Calu3 (cell line): ENCODE results near the gene DNAJC1. TPM values are rescaled to one million over a fixed set of nuclear protein-coding genes. Genes with fewer than 3 reads are reported as not detected.
"Not testable (repeated sequence)": the region's sequence is repeated elsewhere in the genome, so short reads cannot be mapped to it uniquely, and the experiment has no call there.

ENCODE experiments used
- BruUV-seq: library from RNA; stranded (reverse); fragments of 400-500 nt; replicated peaks from 2 replicates; lab custom pipeline; 2021; lab: Mats Ljungman, UMichigan
- CTCF ChIA-PET: fragments of 300-600 bp; sonication (Branson Sonifier 250); formaldehyde crosslinking; loops from one replicate; lab custom pipeline; 2022; ENCODE audit warnings: antibody characterized with exemption; lab: Charles Lee
- DNase-seq: peaks from one replicate; pipeline ENCODE4 v3.0.0; 2022
- H3K27ac Mint-ChIP-seq: one replicate; pipeline ENCODE4 v1.8.0; 2022; ENCODE audit warnings: mixed read lengths; ENCODE audit not compliant: unreplicated experiment
- H3K27me3 Mint-ChIP-seq: one replicate; pipeline ENCODE4 v1.8.0; 2022; ENCODE audit warnings: mixed read lengths; ENCODE audit not compliant: unreplicated experiment
- H3K36me3 Mint-ChIP-seq: one replicate; pipeline ENCODE4 v1.8.0; 2022; ENCODE audit warnings: mild to moderate bottlenecking, moderate library complexity, mixed read lengths; ENCODE audit not compliant: insufficient read depth, unreplicated experiment
- H3K4me1 Mint-ChIP-seq: one replicate; pipeline ENCODE4 v1.8.0; 2022; ENCODE audit warnings: mild to moderate bottlenecking, low read depth, mixed read lengths; ENCODE audit not compliant: unreplicated experiment
- H3K4me3 Mint-ChIP-seq: one replicate; pipeline ENCODE4 v1.8.0; 2022; ENCODE audit warnings: mild to moderate bottlenecking, low read depth, moderate library complexity, mixed read lengths; ENCODE audit not compliant: unreplicated experiment
- H3K9me3 Mint-ChIP-seq: one replicate; pipeline ENCODE4 v1.8.0; 2022; ENCODE audit warnings: low read depth, mixed read lengths; ENCODE audit not compliant: unreplicated experiment
- CTCF ChIP-seq: fragments of 200-600 bp; IDR thresholded peaks from one replicate; pipeline ENCODE4 v1.8.0; 2022; ENCODE audit warnings: antibody characterized with exemption; ENCODE audit not compliant: unreplicated experiment
- intact Hi-C: fragments of 100-400 bp; cut with micrococcal nuclease; formaldehyde crosslinking; loops from one replicate; pipeline ENCODE4 v1.10.0; 2022; ENCODE audit not compliant: unreplicated experiment
- total RNA-seq: library from RNA; stranded (reverse); gene quantifications from 2 replicates; pipeline ENCODE4 v1.2.3, GENCODE V29; 2022

Gene DNAJC1
- total RNA-seq, 1 experiment from 2014 or later: 17.0 TPM

DNA sequence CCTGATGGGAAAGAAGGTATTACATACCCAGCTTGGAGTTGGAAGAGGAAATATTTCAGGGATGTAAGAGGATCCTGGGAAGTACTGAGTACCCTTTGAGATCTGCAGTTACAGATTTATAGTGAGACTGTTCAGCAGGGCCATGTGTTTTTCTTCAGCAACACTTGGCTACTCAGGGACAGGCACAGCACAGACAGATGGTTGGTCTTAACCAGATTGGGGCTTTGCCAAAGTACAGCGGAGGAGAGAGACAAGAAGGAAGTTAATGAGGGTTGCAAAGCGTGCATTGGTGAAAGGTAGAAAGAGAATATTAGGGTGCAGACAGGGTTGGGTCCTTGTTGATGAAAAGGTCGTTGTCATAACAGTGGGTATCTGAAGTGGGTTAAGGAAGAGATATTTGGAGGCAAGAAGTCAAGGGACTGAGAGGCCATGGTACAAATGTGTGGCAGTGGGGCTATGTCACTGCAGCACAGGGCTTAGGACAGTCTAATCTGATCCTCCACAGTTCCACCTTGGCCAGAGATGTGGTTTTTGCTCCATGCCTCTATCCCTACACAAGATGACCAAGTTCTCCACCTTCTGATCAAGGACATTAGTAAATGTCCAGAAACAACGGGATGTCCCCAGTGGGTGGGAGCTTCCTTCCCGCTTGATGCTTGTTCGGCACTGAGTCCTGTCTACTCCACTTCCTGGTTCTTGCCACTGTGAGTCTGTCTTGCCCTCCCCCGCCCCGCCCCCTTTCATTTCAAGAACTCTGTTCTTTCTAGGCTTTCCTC, 18.9 kb upstream of the DNAJC1 start:
- no TSS peak for BruUV-seq
- DNase-seq: no peak
- Mint-ChIP-seq H3K9me3 (peaks cover 6% of the 10 kb centered on the region), H3K4me1 (no peaks in the 10 kb centered on the region), H3K27me3 (no peaks in the 10 kb centered on the region), H3K4me3 (no peak overlapping the region), H3K27ac (no peak overlapping the region), H3K36me3 (no peaks in the 10 kb centered on the region)
- CTCF ChIA-PET: no interaction called here
- intact Hi-C loops: no loop called here
- no peak for TF ChIP-seq CTCF

DNA sequence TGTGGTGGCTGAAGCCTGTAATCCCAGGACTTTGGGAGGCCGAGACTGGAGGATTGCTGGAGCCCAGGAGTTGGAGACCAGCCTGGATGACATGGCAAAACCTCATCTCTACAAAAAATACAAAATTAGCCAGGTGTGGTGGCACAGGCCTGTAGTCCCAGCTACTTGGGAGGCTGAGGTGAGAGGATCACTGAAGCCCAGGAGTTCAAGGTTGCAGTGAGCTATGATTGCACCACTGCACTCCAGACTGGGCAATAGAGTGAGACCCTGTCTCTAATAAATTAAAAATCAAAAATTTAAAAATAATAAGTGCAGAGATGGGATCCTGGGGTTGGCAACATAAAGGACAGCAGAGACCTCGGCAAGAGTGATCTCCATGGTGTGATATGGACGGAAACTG, 17.6 kb upstream of the DNAJC1 start:
- H3K9me3 Mint-ChIP-seq, BruUV-seq, H3K4me3 Mint-ChIP-seq, DNase-seq, H3K36me3 Mint-ChIP-seq, intact Hi-C loops, CTCF ChIA-PET, H3K27ac Mint-ChIP-seq, H3K27me3 Mint-ChIP-seq, H3K4me1 Mint-ChIP-seq: not testable (repeated sequence)

- TF ChIP-seq CTCF: no peak
- Mint-ChIP-seq H3K4me1 (no peaks in the 10 kb centered on the region), H3K27me3 (no peaks in the 10 kb centered on the region), H3K36me3 (no peaks in the 10 kb centered on the region), H3K4me3 (no peak overlapping the region), H3K9me3 (no peaks in the 10 kb centered on the region), H3K27ac (no peak overlapping the region)
- CTCF ChIA-PET: no interaction called here
- no peak for DNase-seq
- intact Hi-C loops: no loop called here
- no TSS peak for BruUV-seq
Observed at GRCh38 chr10:22017283-22018020, 13.9 kb upstream of the DNAJC1 start.

DNA sequence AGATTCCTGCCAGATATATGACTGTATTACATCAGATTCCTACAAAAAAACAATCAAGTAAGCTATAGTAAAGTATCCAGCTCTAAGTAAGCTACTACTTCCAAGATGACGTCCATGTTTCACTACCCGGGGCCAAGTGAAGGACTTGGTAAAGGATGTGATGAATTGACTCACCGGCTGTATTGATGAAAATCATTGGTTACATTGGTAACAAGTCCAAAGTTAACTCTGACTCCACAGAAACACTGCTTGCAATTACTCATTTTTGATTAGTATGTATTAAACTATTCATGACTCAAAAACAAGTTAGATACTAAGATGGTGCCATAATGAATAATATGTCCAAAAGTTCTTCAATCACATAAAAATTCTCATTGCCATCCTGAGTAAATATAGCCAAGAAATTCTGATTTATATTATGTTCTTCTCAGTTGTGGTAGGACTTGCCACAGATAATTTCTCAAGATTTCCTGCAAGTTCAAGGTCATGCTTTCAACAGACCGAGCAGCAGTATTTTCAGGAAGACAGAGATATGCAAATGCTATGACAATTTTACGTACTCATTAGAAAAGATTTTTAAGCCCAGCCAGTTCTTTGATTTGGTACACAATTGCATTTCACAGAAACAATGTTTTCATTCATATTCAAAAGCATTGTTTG, 12.6 kb upstream of the DNAJC1 start:
- H3K4me3 Mint-ChIP-seq: no peak overlapping the region
- CTCF ChIA-PET: no interaction called here
- H3K27ac Mint-ChIP-seq: no peak overlapping the region
- no peak for DNase-seq
- H3K4me1 Mint-ChIP-seq: no peaks in the 10 kb centered on the region
- H3K27me3 Mint-ChIP-seq: no peaks in the 10 kb centered on the region
- no peaks in the 10 kb centered on the region for H3K9me3 Mint-ChIP-seq
- no peaks in the 10 kb centered on the region for H3K36me3 Mint-ChIP-seq
- TF ChIP-seq CTCF: no peak
- no TSS peak for BruUV-seq
- intact Hi-C loops: no loop called here
